ENCODE data around the gene WAPL. TPM values are rescaled to one million over a fixed set of nuclear protein-coding genes. Genes with fewer than 3 reads are reported as not detected.

WAPL gene
- polyA plus RNA-seq, 1 donor (not counting 4 experiments of a cell fraction or from before 2014, with no cell fraction given) = 26.2 TPM

DNA sequence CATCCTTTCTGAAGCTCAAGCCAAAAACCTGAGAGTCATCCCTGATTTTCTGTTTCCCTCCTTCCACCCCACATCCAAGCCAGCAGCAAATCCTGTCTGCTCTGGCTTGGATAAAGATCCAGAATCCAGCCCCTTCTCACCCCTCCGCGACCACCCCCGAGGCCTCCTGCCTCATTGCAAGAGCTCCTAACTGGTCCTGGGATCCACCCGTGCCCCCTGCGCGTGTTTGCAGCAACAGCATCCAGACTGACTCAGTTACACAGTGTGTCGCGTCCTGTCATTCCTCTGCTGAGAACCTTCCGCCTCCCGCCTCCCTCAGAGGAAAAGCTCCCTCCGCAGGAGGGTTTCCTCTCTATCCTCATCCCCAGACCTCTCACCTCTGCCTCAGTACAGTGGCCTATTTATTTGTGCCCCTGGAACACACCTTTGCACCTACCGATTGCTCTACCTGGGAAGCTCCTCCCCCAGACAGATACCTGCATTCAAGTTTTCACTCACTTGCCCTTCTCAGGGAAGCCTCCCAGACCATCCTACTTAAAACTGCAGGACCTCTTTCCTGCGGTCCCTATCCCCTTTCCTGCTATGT, 133.4 kb downstream of the WAPL start:
- H3K79me2 ChIP-seq (ENCODE audit: control insufficient read depth, insufficient read depth, low read length) = no peaks in the 10 kb centered on the region
- no peaks in the 10 kb centered on the region for H3K36me3 ChIP-seq (ENCODE audit: control insufficient read depth in 2 of 2, extremely low read depth in 1 of 2, insufficient read depth in 2 of 2, low read length in 2 of 2)
- H3K27me3 ChIP-seq (ENCODE audit: control insufficient read depth, extremely low read depth, insufficient read depth, low read length) = peaks cover 16% of the 10 kb centered on the region
- no peak for TF ChIP-seq EZH2 (IDR thresholded peaks at IDR 0.05; ENCODE audit: low read length)
- no peak for TF ChIP-seq CTCF (optimal IDR thresholded peaks at IDR 0.05 in 1 of 3, IDR thresholded peaks at IDR 0.05 in 1 of 3, conservative IDR thresholded peaks at IDR 0.05 in 1 of 3; ENCODE audit: extremely low read depth in 1 of 3, insufficient read depth in 2 of 3, low read length in 3 of 3)
- no peak overlapping the region for H3K4me2 ChIP-seq (ENCODE audit: control insufficient read depth, extremely low read depth, insufficient read depth, low read depth, low read length)
- H3K27ac ChIP-seq (ENCODE audit: control insufficient read depth, insufficient read depth, low read length) = no peak overlapping the region
- DNase-seq (ENCODE audit: low read depth, low spot score) (no peak), FAIRE-seq (no peak)
- H2AFZ ChIP-seq (ENCODE audit: control insufficient read depth, low read length) = no peak overlapping the region
- dilution Hi-C loops (cut with MboI; ENCODE audit: extremely low pct_ligation_motif_present, low sequenced_read_pairs) = loop anchor here (10.0 kb wide), 1 partner anchor 853 kb away; no protein-coding TSS in a partner anchor
- no peak overlapping the region for H3K9ac ChIP-seq (ENCODE audit: control insufficient read depth, extremely low read depth, insufficient read depth, low read length)
- H3K9me3 ChIP-seq (ENCODE audit: control insufficient read depth, low read depth, low read length) = no peaks in the 10 kb centered on the region
- no peaks in the 10 kb centered on the region for H4K20me1 ChIP-seq (ENCODE audit: control insufficient read depth, extremely low read depth, insufficient read depth, low read length)
- no peaks in the 10 kb centered on the region for H3K4me1 ChIP-seq (ENCODE audit: control insufficient read depth, extremely low read depth, insufficient read depth, low read length)
- H3K9me1 ChIP-seq (ENCODE audit: control insufficient read depth, extremely low read depth, insufficient read depth, low read length) = no peaks in the 10 kb centered on the region
- H3K4me3 ChIP-seq (ENCODE audit: control insufficient read depth in 2 of 3, extremely low read depth in 1 of 3, insufficient read depth in 2 of 3, low read depth in 1 of 3, low read length in 3 of 3) = no peak overlapping the region

DNA sequence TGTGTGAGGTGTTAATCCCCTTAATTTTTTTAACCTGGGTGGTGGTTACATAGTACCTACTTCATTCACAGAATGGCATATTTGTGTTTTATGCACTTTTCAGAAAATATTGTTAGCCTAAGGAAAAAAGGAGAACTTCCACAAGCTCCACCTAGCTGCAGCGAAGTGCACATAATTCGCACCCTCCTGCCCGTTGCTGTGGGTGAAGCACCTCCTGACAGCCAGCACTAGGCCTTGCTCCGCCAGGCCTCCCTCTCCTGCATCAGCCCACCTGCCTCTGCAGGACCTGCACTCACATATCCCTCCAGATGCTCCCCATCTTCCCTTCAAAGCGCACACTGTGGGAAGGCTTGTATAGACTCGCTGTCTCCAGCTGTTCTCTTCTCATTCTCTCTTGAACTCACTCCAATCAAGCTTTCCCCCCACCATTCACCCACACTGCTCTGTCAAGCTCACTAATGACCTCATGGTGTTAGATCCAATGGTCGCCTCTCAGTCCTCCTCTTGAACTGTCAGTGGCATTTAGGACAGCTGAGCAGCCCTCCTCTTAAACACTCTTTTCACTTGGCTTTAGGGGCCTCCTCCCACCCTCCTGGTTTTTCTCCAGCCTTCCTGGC, 134.3 kb downstream of the WAPL start:
- peaks cover 16% of the 10 kb centered on the region for H3K27me3 ChIP-seq (ENCODE audit: control insufficient read depth, extremely low read depth, insufficient read depth, low read length)
- dilution Hi-C loops (cut with MboI; ENCODE audit: extremely low pct_ligation_motif_present, low sequenced_read_pairs) = loop anchor here (10.0 kb wide), 1 partner anchor 852 kb away; no protein-coding TSS in a partner anchor
- no peaks in the 10 kb centered on the region for H3K9me3 ChIP-seq (ENCODE audit: control insufficient read depth, low read depth, low read length)
- no peaks in the 10 kb centered on the region for H3K4me1 ChIP-seq (ENCODE audit: control insufficient read depth, extremely low read depth, insufficient read depth, low read length)
- no peaks in the 10 kb centered on the region for H3K36me3 ChIP-seq (ENCODE audit: control insufficient read depth in 2 of 2, extremely low read depth in 1 of 2, insufficient read depth in 2 of 2, low read length in 2 of 2)
- H4K20me1 ChIP-seq (ENCODE audit: control insufficient read depth, extremely low read depth, insufficient read depth, low read length) = no peaks in the 10 kb centered on the region
- no peak overlapping the region for H3K4me3 ChIP-seq (ENCODE audit: control insufficient read depth in 2 of 3, extremely low read depth in 1 of 3, insufficient read depth in 2 of 3, low read depth in 1 of 3, low read length in 3 of 3)
- H3K9ac ChIP-seq (ENCODE audit: control insufficient read depth, extremely low read depth, insufficient read depth, low read length) = no peak overlapping the region
- no peak overlapping the region for H3K27ac ChIP-seq (ENCODE audit: control insufficient read depth, insufficient read depth, low read length)
- H2AFZ ChIP-seq (ENCODE audit: control insufficient read depth, low read length) = no peak overlapping the region
- FAIRE-seq (no peak), DNase-seq (ENCODE audit: low read depth, low spot score) (no peak)
- H3K4me2 ChIP-seq (ENCODE audit: control insufficient read depth, extremely low read depth, insufficient read depth, low read depth, low read length) = no peak overlapping the region
- TF ChIP-seq EZH2 (IDR thresholded peaks at IDR 0.05; ENCODE audit: low read length) (no peak), CTCF (optimal IDR thresholded peaks at IDR 0.05 in 1 of 3, IDR thresholded peaks at IDR 0.05 in 1 of 3, conservative IDR thresholded peaks at IDR 0.05 in 1 of 3; ENCODE audit: extremely low read depth in 1 of 3, insufficient read depth in 2 of 3, low read length in 3 of 3) (peak in 2 of 3 experiments; percentile 12 to 24)
- no peaks in the 10 kb centered on the region for H3K79me2 ChIP-seq (ENCODE audit: control insufficient read depth, insufficient read depth, low read length)
- H3K9me1 ChIP-seq (ENCODE audit: control insufficient read depth, extremely low read depth, insufficient read depth, low read length) = no peaks in the 10 kb centered on the region

Measured in keratinocyte (primary cell).